ENCODE data around the gene ENPP5.

ENPP5 gene

GRCh38 chr6:46170357-46171289, at the start of gene ENPP5:
Gene ENPP5 (minus strand): TSS chr6:46170980. CDS start chr6:46168262, 2,718 bp downstream.
- peak; percentile 81 for DNase-seq

- DNase-seq, result no peak
These were observed 48.9 kb upstream of the ENPP5 start for GRCh38 chr6:46219661-46220060.

GRCh38 chr6:46218457-46218856, 47.7 kb upstream of the ENPP5 start:
- no peak for DNase-seq

GRCh38 chr6:46217671-46218131, 46.9 kb upstream of the ENPP5 start:
- DNase-seq, result peak; percentile 34

GRCh38 chr6:46216879-46217278, 46.1 kb upstream of the ENPP5 start:
- DNase-seq, result no peak

- no peak for DNase-seq
These were observed 45.0 kb upstream of the ENPP5 start for GRCh38 chr6:46215777-46216176.

- DNase-seq, result no peak
These were observed 44.4 kb upstream of the ENPP5 start for GRCh38 chr6:46215213-46215612.

GRCh38 chr6:46211917-46212316, 41.1 kb upstream of the ENPP5 start:
- no peak for DNase-seq

- no peak for DNase-seq
These were observed 39.5 kb upstream of the ENPP5 start for GRCh38 chr6:46210294-46210693.

GRCh38 chr6:46208303-46208702, 37.5 kb upstream of the ENPP5 start:
- no peak for DNase-seq

- no peak for DNase-seq
These were observed 36.4 kb upstream of the ENPP5 start for GRCh38 chr6:46207174-46207573.

GRCh38 chr6:46204880-46205650, 34.3 kb upstream of the ENPP5 start:
- no peak for DNase-seq

GRCh38 chr6:46203391-46204177, 32.8 kb upstream of the ENPP5 start:
- no peak for DNase-seq

GRCh38 chr6:46201702-46202101, 30.9 kb upstream of the ENPP5 start:
- no peak for DNase-seq

- DNase-seq, result no peak
These were observed 28.6 kb upstream of the ENPP5 start for GRCh38 chr6:46199387-46199786.

- no peak for DNase-seq
These were observed 21.2 kb upstream of the ENPP5 start for GRCh38 chr6:46191961-46192360.

- no peak for DNase-seq
These were observed 20.1 kb upstream of the ENPP5 start for GRCh38 chr6:46190889-46191288.

- DNase-seq, result no peak
These were observed 18.9 kb upstream of the ENPP5 start for GRCh38 chr6:46189726-46190125.

- no peak for DNase-seq
These were observed 15.8 kb upstream of the ENPP5 start for GRCh38 chr6:46186583-46186982.

GRCh38 chr6:46184114-46184513, 13.3 kb upstream of the ENPP5 start:
- DNase-seq, result no peak

GRCh38 chr6:46175976-46176375, 5.2 kb upstream of the ENPP5 start:
- no peak for DNase-seq

GRCh38 chr6:46175446-46175845, 4.7 kb upstream of the ENPP5 start:
- DNase-seq, result no peak

- peak; percentile 27 for DNase-seq
These were observed 4.1 kb upstream of the ENPP5 start for GRCh38 chr6:46174904-46175303.
